Spleen (tissue), 11 donors: ENCODE data around the gene RBMS2. TPM values are rescaled to one million over a fixed set of nuclear protein-coding genes. Genes with fewer than 3 reads are reported as not detected.
A peak's percentile ranks its signal among the peaks of the same experiment; 100 is the strongest.

Source experiments
- DNase-seq: peaks from one replicate; pipeline ENCODE4 v3.0.0-alpha.2; 2020
- H3K27ac ChIP-seq, 8 donors: fragments of 200-600 bp; sonication (generic) in 7 of 8; 1 replicate in 4 of 8; 2 replicates in 4 of 8; pipeline versions ENCODE4 v1.5.0 to v1.8.0; 2016 to 2021; ENCODE audit warnings: inconsistent platforms in 4 of 8, mild to moderate bottlenecking in 4 of 8, moderate library complexity in 1 of 8
- H3K27me3 ChIP-seq, 7 donors: fragments of 200-600 bp; sonication (generic) in 6 of 7; replicated peaks in 1 of 7; 1 replicate in 4 of 7; 2 replicates in 3 of 7; pipeline versions ENCODE4 v1.5.0 to v1.8.0; 2016 to 2021; ENCODE audit warnings: inconsistent platforms in 3 of 7, mild to moderate bottlenecking in 1 of 7
- H3K36me3 ChIP-seq, 6 donors: fragments of 200-600 bp; sonication (generic) in 5 of 6; 1 replicate in 4 of 6; 2 replicates in 2 of 6; pipeline versions ENCODE4 v1.5.0 to v1.8.0; 2016 to 2021; ENCODE audit warnings: inconsistent platforms in 2 of 6
- H3K4me1 ChIP-seq, 6 donors: fragments of 200-600 bp; sonication (generic) in 5 of 6; 1 replicate in 3 of 6; 2 replicates in 3 of 6; pipeline versions ENCODE4 v1.5.0 to v1.8.0; 2016 to 2021; ENCODE audit warnings: inconsistent platforms in 3 of 6
- H3K4me3 ChIP-seq, 8 donors: fragments of 200-600 bp; sonication (generic) in 7 of 8; 1 replicate in 4 of 8; 2 replicates in 4 of 8; pipeline versions ENCODE4 v1.5.0 to v1.8.0; 2016 to 2021; ENCODE audit warnings: inconsistent platforms in 4 of 8, mild to moderate bottlenecking in 4 of 8, moderate library complexity in 2 of 8
- H3K9me3 ChIP-seq, 8 donors: fragments of 200-600 bp; sonication (generic) in 7 of 8; 1 replicate in 4 of 8; 2 replicates in 4 of 8; pipeline versions ENCODE4 v1.5.0 to v1.8.0; 2016 to 2021; ENCODE audit warnings: inconsistent platforms in 4 of 8
- POLR2A ChIP-seq, 3 donors: fragments of 450-650 bp; IDR thresholded peaks; one replicate each; pipeline ENCODE4 v1.5.1; 2017; ENCODE audit warnings: antibody characterized with exemption in 3 of 3, mild to moderate bottlenecking in 1 of 3
- POLR2AphosphoS5 ChIP-seq, 3 donors: sonication (generic); formaldehyde crosslinking; IDR thresholded peaks; one replicate each; pipeline ENCODE4 v1.5.1; 2017; ENCODE audit warnings: antibody characterized with exemption in 3 of 3
- WGBS, 5 donors: extraction: QIAGEN DNeasy Blood & Tissue Kit in 3 of 5; methylation state at CpG; one replicate each; pipeline versions ENCODE4 v1.1.5 to v1.1.7; 2013 to 2018; 5-methylcytosine and 5-hydroxymethylcytosine counted together
- intact Hi-C: fragments of 100-400 bp; cut with DNase I; formaldehyde crosslinking; loops from one replicate; pipeline ENCODE4 v1.15.0; 2023; ENCODE audit warnings: low total_unique reads
- polyA plus RNA-seq, 3 donors: library from polyadenylated mRNA; stranded (reverse); fragments of 200-250 nt; gene quantifications; one replicate each; pipeline ENCODE4 v1.2.1, GENCODE V29; 2013
- total RNA-seq, 7 donors: library from RNA; depleted of rRNA in 3 of 7; stranded (reverse); fragments of >200 nt in 3 of 7; fragmentation: NEBNext Ultra II Directional in 4 of 7; extraction: Animal tissue kit (Norgen Biotek cat#: 25700) in 4 of 7; gene quantifications; one replicate each; pipeline versions ENCODE4 v1.1.0 to v1.2.1, GENCODE V29; 2016 to 2021
- TF ChIP-seq, protein P1 (sequence below), 11 experiments: fragments of 200-600 bp in 7 of 11; fragments of 450-650 bp in 4 of 11; sonication (generic) in 4 of 11; IDR thresholded peaks in 8 of 11; conservative IDR thresholded peaks in 3 of 11; 1 replicate in 7 of 11; 2 replicates in 4 of 11; pipeline versions ENCODE4 v1.4.0 to v1.8.0; 2016 to 2021; ENCODE audit warnings: antibody characterized with exemption in 11 of 11, inconsistent platforms in 4 of 11, mild to moderate bottlenecking in 1 of 11
- donor health status: healthy with polysubstance abuse.
- donor health status: DM: no; HTN: no; CAD: no; lungs with moderate emphysema.
- donor health status: DM: no; HTN: no; CAD: no.
- donor health status: Bipolar disorder and iron deficiency.
- donor health status: healthy.
- donor health status: DM: no; HTN: no; CAD: no.
- donor health status: DM: yes; HTN: yes; CAD: no.

RBMS2 gene
- total and polyA plus RNA-seq, 10 donors = 3.0 to 65.4 (median 26.2) TPM

DNA sequence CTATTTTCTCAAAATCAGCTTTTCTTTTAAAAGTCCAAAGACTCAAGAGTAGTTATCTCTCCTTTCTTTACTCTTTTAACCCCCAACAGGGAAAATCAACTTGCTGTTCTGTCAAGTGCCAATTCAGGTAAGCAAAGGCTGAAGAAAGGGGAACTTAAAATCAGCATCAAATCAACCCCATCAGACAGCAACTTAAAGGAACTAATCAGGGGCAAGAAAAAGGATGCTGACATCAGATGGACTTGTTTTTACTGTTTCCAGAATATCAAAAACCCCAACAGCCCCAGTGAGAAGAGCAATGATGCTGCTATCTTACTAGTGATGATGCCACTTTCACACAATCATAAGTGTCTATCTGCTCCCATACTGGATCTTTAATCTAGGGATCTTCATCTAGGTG lies 105.1 kb downstream of the RBMS2 start:
- Histone ChIP-seq H3K4me1 (peaks cover 54 to 86% (median 80%) of the 10 kb centered on the region in 6 donors), H3K36me3 (peaks cover 0 to 59% (median 9%) of the 10 kb centered on the region in 6 donors), H3K27ac (peak overlapping the region in 6 of 8 donors; percentile 13 to 98 (median 96)), H3K9me3 (no peaks in the 10 kb centered on the region), H3K4me3 (no peak overlapping the region), H3K27me3 (no peaks in the 10 kb centered on the region)
- TF ChIP-seq, protein P1, sequence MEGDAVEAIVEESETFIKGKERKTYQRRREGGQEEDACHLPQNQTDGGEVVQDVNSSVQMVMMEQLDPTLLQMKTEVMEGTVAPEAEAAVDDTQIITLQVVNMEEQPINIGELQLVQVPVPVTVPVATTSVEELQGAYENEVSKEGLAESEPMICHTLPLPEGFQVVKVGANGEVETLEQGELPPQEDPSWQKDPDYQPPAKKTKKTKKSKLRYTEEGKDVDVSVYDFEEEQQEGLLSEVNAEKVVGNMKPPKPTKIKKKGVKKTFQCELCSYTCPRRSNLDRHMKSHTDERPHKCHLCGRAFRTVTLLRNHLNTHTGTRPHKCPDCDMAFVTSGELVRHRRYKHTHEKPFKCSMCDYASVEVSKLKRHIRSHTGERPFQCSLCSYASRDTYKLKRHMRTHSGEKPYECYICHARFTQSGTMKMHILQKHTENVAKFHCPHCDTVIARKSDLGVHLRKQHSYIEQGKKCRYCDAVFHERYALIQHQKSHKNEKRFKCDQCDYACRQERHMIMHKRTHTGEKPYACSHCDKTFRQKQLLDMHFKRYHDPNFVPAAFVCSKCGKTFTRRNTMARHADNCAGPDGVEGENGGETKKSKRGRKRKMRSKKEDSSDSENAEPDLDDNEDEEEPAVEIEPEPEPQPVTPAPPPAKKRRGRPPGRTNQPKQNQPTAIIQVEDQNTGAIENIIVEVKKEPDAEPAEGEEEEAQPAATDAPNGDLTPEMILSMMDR (IDR thresholded peaks at IDR 0.05 in 8 of 11, conservative IDR thresholded peaks at IDR 0.05 in 3 of 11) = no peak
- TF ChIP-seq POLR2A (IDR thresholded peaks at IDR 0.05) (no peak), POLR2AphosphoS5 (IDR thresholded peaks at IDR 0.05) (no peak)
- no peak for DNase-seq
- intact Hi-C loops = no loop called here

DNA sequence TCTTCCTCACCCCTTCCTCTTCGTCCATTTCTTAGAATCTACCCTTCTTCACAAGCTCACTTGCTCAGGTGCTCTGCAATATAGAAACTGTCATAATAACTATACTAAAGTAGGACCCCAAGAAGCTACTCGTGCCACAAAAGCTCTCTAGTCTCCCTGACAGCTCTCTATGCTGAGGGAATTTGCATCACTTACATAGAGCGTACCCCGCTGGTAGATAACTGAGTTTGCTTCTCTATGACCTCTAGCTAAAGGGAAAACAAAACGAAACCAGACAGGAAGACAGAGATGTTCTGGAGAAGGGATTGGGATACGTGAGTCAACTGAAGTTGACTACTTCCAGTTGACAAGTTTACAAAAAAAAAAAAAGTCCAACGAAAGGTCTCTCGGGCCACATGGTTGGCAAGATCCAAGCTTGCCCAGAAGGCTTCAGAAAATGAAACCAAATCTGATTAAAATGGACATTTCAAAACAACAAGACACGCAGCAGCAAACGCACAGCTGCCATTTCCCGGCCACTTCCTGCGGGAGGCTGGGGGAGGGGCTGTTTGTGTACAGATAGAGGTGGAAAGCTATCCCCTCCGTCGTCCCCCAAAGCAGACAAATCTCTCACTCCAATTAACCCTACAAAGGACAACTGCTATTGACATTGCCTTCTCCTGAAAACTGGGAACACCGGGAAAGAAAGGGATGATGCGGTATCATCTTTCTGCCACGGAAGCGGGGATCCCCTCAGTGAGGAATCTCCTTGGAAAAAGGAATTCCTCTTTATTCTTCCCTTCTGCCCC lies 107.2 kb downstream of the RBMS2 start:
- DNase-seq = peak; percentile 93
- H3K4me3 ChIP-seq = peak overlapping the region; percentile 96 to 99 (median 98)
- WGBS, 5 donors = 0 to 1% (median 0%) methylated on average over 18 of the region's 18 CpGs
- TF ChIP-seq, protein P1 (IDR thresholded peaks at IDR 0.05 in 8 of 11, conservative IDR thresholded peaks at IDR 0.05 in 3 of 11) = no peak
- TF ChIP-seq POLR2AphosphoS5 (IDR thresholded peaks at IDR 0.05) = peak in 2 of 3 donors; percentile 69 to 89
- H3K27ac ChIP-seq = peak overlapping the region; percentile 91 to 98 (median 96)
- peaks cover 0 to 38% (median 2%) of the 10 kb centered on the region in 6 donors for H3K36me3 ChIP-seq
- H3K27me3 ChIP-seq = no peaks in the 10 kb centered on the region
- intact Hi-C loops = no loop called here
- H3K4me1 ChIP-seq = peaks cover 65 to 86% (median 83%) of the 10 kb centered on the region in 6 donors
- H3K9me3 ChIP-seq = no peaks in the 10 kb centered on the region

DNA sequence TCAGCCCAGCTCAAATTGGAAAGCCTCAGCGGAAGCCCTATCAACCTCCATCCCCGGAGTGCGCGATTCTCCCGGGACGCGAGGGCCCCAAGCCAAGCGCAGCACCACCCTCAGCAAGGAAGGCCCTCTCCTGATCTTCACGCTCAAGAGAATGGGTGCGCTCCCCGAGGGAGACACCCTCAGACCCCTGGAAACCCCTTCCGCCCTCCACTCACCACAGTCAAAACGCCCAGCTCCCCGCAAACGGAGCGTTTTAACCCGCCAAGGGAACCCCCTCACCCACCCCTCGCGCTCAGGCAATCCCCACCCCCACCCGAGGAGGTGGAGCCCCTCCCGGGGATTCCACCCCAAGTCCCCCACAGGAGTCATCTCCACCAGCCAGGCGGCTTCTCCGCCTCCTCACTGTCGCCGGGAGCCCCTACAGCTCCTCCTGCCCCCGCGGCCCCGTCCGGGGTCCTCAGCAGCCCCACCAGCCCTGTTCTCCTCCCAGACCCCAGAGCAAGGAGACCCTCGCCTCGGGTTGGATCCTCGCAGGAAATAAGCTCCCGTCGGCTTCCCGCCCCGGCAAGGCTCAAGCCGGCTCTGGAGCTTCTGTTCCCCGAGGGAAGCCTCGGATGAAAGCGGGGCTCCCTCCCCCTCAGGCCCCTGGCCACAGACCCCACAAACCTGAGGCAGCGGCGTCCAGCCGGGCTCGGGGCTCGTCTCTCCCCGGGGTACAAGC lies 108.0 kb downstream of the RBMS2 start:
- 0 to 1% (median 0%) methylated on average over 28 to 46 of the region's 46 CpGs for WGBS, 5 donors
- DNase-seq = no peak
- intact Hi-C loops = no loop called here
- H3K36me3 ChIP-seq = peaks cover 0 to 31% (median 0%) of the 10 kb centered on the region in 6 donors
- peaks cover 68 to 86% (median 83%) of the 10 kb centered on the region in 6 donors for H3K4me1 ChIP-seq
- H3K4me3 ChIP-seq = peak overlapping the region; percentile 96 to 99 (median 98)
- no peak for TF ChIP-seq POLR2AphosphoS5 (IDR thresholded peaks at IDR 0.05)
- TF ChIP-seq POLR2A (IDR thresholded peaks at IDR 0.05) = no peak
- TF ChIP-seq, protein P1 (IDR thresholded peaks at IDR 0.05 in 8 of 11, conservative IDR thresholded peaks at IDR 0.05 in 3 of 11) = no peak
- H3K27me3 ChIP-seq = no peaks in the 10 kb centered on the region
- H3K27ac ChIP-seq = peak overlapping the region; percentile 91 to 98 (median 96)
- no peaks in the 10 kb centered on the region for H3K9me3 ChIP-seq

DNA sequence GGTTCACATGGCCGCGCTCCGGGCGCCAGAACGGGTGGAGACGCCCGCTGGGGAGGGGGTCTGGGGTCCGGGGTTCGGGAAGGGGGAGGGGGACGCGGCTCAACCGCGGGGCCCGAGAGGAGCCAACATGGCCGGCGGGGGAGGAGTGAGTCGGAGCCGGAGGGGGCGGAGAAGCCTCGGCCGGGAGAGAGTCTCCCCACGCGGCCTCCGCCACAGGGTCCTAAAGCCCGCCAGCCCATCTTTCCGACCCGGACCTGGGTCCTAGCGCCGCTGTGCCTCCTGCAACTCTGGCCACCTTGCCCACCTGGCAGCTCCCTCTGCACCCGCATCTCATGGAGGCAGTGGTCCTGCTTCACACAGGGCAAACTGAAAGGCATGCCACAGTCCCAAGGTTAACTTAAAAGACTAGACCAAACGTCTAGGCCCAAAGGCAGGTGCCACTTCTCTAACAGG lies 108.6 kb downstream of the RBMS2 start, which contains the start of gene BAZ2A:
BAZ2A (minus strand) TSS at position 147 of the 453 bp plus-strand sequence. CDS start 12,796 bp downstream, outside the sequence.
- 1 to 3% (median 1%) methylated on average over 22 to 31 of the region's 31 CpGs for WGBS, 5 donors
- Histone ChIP-seq H3K4me3 (peak within 1 kb of the TSS; percentile 96 to 99 (median 98)), H3K9me3 (no peaks in the 10 kb centered on the region), H3K27me3 (no peaks in the 10 kb centered on the region), H3K36me3 (peaks cover 0 to 25% (median 0%) of the 10 kb centered on the region in 6 donors), H3K27ac (peak within 1 kb of the TSS; percentile 91 to 98 (median 96)), H3K4me1 (peaks cover 62 to 84% (median 77%) of the 10 kb centered on the region in 6 donors)
- intact Hi-C loops = no loop called here
- peak; percentile 99 for DNase-seq
- TF ChIP-seq POLR2A (IDR thresholded peaks at IDR 0.05) (no peak), POLR2AphosphoS5 (IDR thresholded peaks at IDR 0.05) (peak; percentile 67 to 91 (median 80))
- TF ChIP-seq, protein P1 (IDR thresholded peaks at IDR 0.05 in 8 of 11, conservative IDR thresholded peaks at IDR 0.05 in 3 of 11) = peak in 1 of 11 experiments; percentile 11
